HG03469 (cell line): ENCODE results near the gene TSPAN9.

Experiments used
- ATAC-seq: cut with Tn5 transposase; IDR thresholded peaks from one replicate; pipeline ENCODE4 v1.9.1; 2021; ENCODE audit warnings: mild to moderate bottlenecking, moderate library complexity, moderate number of reproducible peaks; ENCODE audit not compliant: unreplicated experiment

TSPAN9 gene

DNA sequence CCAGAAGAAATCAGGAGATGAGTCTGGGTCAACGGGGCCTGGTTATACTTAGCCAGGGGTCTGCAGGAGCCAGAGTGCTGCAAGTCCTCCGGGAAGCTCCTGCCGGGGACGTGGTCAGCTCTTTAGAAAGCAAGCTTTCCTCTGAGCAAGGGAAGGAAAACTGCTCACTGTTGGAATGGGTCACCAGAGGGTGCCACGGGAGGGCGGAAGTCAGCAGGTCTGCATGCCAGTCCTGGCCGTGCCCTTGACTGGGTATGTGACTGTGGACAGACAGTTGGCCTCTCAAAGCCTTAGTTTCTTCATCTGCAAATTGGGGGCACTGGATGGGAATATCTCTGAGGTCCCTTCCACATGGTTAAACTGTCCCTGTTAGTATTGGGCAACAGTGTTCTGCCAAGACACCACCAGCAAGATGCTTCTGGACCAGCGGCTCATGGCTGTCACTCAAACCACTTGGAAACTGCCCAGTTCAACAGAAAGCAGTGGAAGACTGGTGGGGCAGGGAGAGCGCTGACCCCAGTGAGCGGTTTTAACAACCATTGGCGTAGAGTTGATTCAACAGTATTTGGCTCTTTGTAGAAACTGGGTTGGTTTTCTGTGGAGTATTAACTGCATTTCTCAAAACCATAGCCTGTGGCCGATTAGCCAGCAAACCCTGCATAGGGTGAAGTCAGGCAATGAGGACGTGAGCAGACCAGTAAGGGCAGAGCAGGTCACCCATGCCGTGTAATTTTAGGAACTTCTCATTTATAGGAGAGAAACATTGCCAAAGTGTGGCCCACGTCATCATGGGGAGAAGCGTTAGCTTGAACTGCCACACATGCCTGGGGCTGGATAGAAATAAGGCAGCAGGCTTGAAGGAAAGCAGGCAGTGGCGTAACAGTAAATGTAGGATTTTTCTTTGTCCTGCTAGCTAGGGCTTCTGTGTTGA, 249.9 kb downstream of the TSPAN9 start:
- ATAC-seq: no peak

DNA sequence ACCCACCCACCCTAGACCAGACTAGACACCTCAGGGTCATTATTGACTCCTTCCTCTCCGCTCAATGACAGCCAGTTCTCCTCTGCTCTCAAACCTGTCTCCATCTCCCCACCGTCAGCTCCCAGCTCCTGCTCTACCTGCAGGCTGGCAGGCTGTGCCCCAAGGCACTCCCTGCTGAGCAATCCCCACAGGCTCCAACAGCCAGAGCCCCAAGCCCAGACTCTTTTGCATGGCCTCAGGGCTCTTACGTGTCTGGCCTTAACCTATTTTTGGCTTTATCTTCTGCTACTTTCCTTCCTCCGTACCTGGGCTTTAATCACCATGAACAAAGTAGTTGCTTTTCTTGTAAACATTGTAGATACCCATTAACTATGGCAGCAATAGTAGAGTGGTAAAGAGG, 250.9 kb downstream of the TSPAN9 start:
- ATAC-seq: no peak

DNA sequence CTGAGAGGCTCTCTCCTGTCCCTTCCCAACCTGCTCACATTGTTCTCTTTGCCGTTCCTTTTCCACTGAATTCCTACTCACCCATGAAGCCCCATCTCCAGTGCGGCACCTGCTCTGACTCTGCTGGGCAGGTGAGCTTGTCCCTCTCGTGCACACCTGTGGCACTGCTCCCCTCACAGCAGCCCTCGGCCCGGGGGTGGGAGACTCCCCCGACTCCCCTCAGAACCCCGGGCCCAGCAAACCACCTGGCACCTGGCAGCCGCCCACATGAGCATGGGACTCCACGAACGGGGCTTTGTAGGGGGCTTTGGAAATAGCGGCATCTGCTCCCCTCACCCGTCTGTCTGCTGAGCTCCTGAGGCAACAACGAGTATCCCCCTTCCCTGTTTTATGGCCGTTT, 251.4 kb downstream of the TSPAN9 start:
- ATAC-seq: no peak

DNA sequence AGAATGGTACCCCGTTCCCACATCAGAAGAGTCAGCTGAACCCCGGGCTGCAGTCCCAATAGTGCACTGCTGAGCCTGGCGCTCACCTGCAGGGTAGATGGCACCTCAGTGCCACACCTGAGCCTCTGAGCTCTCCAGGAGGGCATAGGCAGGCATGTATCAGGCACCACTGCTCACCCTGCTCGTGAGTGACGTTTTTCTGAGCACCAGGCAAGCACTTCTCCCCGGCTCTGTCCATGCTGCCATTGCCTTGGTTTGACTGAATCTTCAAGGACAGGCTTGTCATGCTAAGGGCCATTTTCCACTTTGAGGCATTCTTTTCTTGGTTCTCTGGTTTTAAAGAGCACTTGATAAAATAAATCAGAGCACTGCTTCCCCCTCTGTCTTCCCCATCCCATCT, 252.2 kb downstream of the TSPAN9 start:
- ATAC-seq: no peak

DNA sequence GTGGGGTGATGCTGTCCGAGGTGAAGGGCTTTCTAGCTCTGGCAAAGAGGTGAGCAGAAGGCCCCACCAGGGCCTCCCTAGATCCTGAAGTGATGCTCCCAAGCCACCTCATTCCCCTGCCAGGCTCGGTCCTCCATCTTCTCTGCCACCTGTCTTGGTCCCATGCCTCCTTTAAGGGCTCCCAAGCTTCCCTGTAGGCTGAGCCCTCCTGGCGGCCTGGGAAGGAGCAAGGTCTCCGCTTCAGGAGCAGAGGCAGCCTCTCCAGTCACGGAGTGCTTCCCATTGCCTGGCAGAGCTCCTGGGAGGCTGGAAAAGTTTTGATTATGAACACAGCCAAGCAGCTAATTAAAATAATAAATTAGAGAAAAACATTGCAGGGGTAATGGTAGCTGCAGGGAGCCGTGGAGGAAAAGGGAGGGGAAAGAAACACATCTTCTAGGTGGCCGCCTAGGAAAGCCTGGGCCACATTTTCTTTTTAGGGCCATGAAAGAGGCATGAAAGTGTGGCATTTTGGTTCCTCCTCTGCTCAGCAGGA, 253.9 kb downstream of the TSPAN9 start:
- no peak for ATAC-seq

DNA sequence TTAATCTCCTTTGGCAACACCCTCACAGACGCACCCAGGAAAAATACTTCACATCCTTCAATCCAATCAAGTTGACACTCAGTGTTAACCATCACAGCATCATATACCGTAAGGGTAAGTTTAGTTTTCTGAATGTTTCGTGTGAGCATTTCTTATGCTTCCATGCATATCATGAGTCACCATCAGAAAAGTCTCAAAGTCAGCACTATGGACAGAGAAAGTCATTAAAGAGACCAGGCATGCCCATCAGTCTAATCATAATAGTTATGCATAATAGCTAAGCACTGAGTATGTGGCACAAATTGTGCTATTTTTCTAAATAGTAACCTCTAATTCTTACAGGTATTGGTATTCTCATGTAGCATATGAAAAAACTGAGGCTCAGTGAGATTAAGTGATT, 255.0 kb downstream of the TSPAN9 start:
- ATAC-seq: no peak

DNA sequence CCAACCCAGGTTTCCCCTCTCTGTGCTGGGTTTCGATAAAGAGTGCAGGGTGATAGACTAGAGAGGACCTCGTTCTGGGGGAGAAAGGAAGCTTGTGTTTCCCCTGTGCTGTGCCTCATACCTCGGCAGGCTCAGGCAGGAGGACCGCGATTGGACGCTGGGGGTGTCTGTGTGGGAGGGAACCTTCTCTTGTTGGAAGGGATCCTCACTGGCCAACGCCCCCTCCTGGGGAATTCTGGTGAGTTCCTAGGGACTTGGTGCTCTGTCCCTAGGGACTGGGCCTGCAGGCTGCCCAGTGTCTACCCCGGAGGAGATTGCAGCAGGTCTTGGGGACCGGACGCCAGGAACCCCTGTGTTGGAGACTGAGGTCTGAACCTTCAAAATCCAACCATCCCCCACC, 256.4 kb downstream of the TSPAN9 start:
- no peak for ATAC-seq

DNA sequence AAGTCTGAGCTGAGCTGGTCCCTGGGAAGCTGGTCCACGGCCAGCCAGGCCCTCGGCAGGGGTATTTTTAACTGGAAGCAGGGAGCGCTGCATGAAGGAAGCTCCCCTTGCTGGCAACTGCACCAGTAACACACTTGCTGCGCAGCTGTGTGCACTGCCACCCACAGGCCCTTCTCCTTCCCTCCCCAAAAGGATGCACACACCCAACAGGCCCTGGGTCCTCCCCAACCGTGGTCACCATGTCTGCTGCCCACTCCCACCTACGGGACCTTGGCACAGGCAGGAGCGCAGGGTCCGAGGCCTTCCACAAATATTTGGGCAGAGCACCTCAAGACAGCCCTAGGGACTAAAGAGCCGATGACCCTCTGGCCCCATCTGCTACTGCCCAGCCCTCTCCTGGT, 256.8 kb downstream of the TSPAN9 start:
- no peak for ATAC-seq

DNA sequence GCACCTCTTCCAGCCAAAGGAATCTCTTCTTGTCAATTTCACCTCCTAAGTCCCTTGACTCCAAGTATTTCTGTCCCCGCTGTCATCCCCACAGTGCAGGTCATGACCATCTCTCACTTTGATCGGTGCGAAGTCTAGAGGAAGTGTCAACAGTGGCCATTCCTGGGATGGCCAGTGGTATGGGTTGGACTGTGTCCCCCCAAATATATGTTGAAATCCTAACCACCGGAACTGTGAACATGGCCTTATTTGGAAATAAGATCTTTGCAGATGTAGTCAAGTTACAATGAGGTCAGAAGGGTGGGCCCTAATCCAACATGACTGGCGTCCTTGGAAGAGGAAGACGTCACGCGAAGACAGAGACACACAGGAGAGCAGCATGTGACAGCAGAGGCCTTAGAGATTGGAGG, 257.9 kb downstream of the TSPAN9 start:
- no peak for ATAC-seq
